Measurements from ENCODE around the gene TCF7.

Gene TCF7

GRCh38 chr5:134177369-134178095 is 63.1 kb downstream of the TCF7 start:
- DNase-seq (ENCODE audit: insufficient read length, low spot score) (no peak), FAIRE-seq (no peak)
- TF ChIP-seq CTCF (IDR thresholded peaks at IDR 0.05; ENCODE audit: insufficient read depth, missing control alignments): no peak

GRCh38 chr5:134178096-134178419 is 63.6 kb downstream of the TCF7 start:
- DNase-seq (ENCODE audit: insufficient read length, low spot score) (no peak), FAIRE-seq (no peak)
- no peak for TF ChIP-seq CTCF (IDR thresholded peaks at IDR 0.05; ENCODE audit: insufficient read depth, missing control alignments)

- DNase-seq (ENCODE audit: insufficient read length, low spot score): no peak
- FAIRE-seq: no peak
- no peak for TF ChIP-seq CTCF (IDR thresholded peaks at IDR 0.05; ENCODE audit: insufficient read depth, missing control alignments)
These were observed 69.0 kb downstream of the TCF7 start for GRCh38 chr5:134183481-134183880.

GRCh38 chr5:134184155-134185135 is 70.0 kb downstream of the TCF7 start:
- peak; percentile 85 for TF ChIP-seq CTCF (IDR thresholded peaks at IDR 0.05; ENCODE audit: insufficient read depth, missing control alignments)
- FAIRE-seq: no peak
- DNase-seq (ENCODE audit: insufficient read length, low spot score): peak; percentile 66

- DNase-seq (ENCODE audit: insufficient read length, low spot score): no peak
- FAIRE-seq: no peak
- TF ChIP-seq CTCF (IDR thresholded peaks at IDR 0.05; ENCODE audit: insufficient read depth, missing control alignments): no peak
These were observed 73.6 kb downstream of the TCF7 start for GRCh38 chr5:134188092-134188491.

- DNase-seq (ENCODE audit: insufficient read length, low spot score) (no peak), FAIRE-seq (no peak)
- TF ChIP-seq CTCF (IDR thresholded peaks at IDR 0.05; ENCODE audit: insufficient read depth, missing control alignments): no peak
These were observed 74.5 kb downstream of the TCF7 start for GRCh38 chr5:134189031-134189430.

GRCh38 chr5:134195666-134196065 is 81.2 kb downstream of the TCF7 start:
- no peak for DNase-seq (ENCODE audit: insufficient read length, low spot score)
- FAIRE-seq: no peak
- no peak for TF ChIP-seq CTCF (IDR thresholded peaks at IDR 0.05; ENCODE audit: insufficient read depth, missing control alignments)

Data from D721Med (cell line).